Osteoblast (primary cell): ENCODE data around the gene ART3. TPM values are rescaled to one million over a fixed set of nuclear protein-coding genes. Genes with fewer than 3 reads are reported as not detected.

Source experiments
- DNase-seq: peaks from one replicate; pipeline ENCODE4 v3.0.0; 2011; ENCODE audit warnings: low spot score, mixed read lengths; ENCODE audit not compliant: insufficient read length; ENCODE audit errors: missing footprints
- H2AFZ ChIP-seq: 2 replicates; pipeline ENCODE4 v1.6.0; 2011; ENCODE audit warnings: mild to moderate bottlenecking, low read length
- H3K27ac ChIP-seq: 2 replicates; pipeline ENCODE4 v1.5.1; 2011; ENCODE audit warnings: mild to moderate bottlenecking, low read depth, low read length, moderate library complexity
- H3K27me3 ChIP-seq: 2 replicates; pipeline ENCODE4 v1.6.0; 2012; ENCODE audit warnings: mild to moderate bottlenecking, control low read depth, inconsistent platforms, low read length, moderate library complexity; ENCODE audit not compliant: insufficient read depth
- H3K36me3 ChIP-seq: 2 replicates; pipeline ENCODE4 v1.5.1; 2011; ENCODE audit warnings: mild to moderate bottlenecking, low read length, control low read depth, moderate library complexity; ENCODE audit not compliant: insufficient read depth
- H3K4me1 ChIP-seq: 2 replicates; pipeline ENCODE4 v1.5.1; 2011; ENCODE audit warnings: mild to moderate bottlenecking, low read length, control low read depth, moderate library complexity; ENCODE audit not compliant: insufficient read depth
- H3K4me2 ChIP-seq: 2 replicates; pipeline ENCODE4 v1.6.0; 2011; ENCODE audit warnings: mild to moderate bottlenecking, low read length; ENCODE audit not compliant: insufficient read depth
- H3K4me3 ChIP-seq: fragments of 200-600 bp; sonication (generic); 3 replicates; pipeline ENCODE4 v1.5.1; 2012; ENCODE audit warnings: mild to moderate bottlenecking, low read length, inconsistent platforms; ENCODE audit not compliant: insufficient read depth
- H3K79me2 ChIP-seq: 2 replicates; pipeline ENCODE4 v1.6.0; 2012; ENCODE audit warnings: mild to moderate bottlenecking, low read length, control low read depth, inconsistent platforms; ENCODE audit not compliant: insufficient read depth
- H3K9me3 ChIP-seq: 2 replicates; pipeline ENCODE4 v1.5.1; 2011; ENCODE audit warnings: low read depth, low read length, control low read depth
- H4K20me1 ChIP-seq: 2 replicates; pipeline ENCODE4 v1.6.0; 2012; ENCODE audit warnings: mild to moderate bottlenecking, low read length, control low read depth; ENCODE audit not compliant: insufficient read depth
- CTCF ChIP-seq: IDR thresholded peaks from 2 replicates; pipeline ENCODE4 v1.5.1; 2011; ENCODE audit warnings: mild to moderate bottlenecking, low read depth, low read length, moderate library complexity; ENCODE audit errors: extremely low read depth
- total RNA-seq: library from RNA; depleted of rRNA; stranded (reverse); fragments of >200 nt; gene quantifications from 2 replicates; pipeline ENCODE4 v1.2.3, GENCODE V29; 2012

Gene ART3
- total RNA-seq, 1 donor = under 0.01 TPM

- no peaks in the 10 kb centered on the region for H3K9me3 ChIP-seq
- no peak overlapping the region for H3K4me3 ChIP-seq
- H3K4me1 ChIP-seq = no peaks in the 10 kb centered on the region
- H4K20me1 ChIP-seq = no peaks in the 10 kb centered on the region
- no peak overlapping the region for H3K27ac ChIP-seq
- no peak overlapping the region for H2AFZ ChIP-seq
- H3K79me2 ChIP-seq = peaks cover 5% of the 10 kb centered on the region
- H3K4me2 ChIP-seq = no peak overlapping the region
- H3K36me3 ChIP-seq = peaks cover 27% of the 10 kb centered on the region
- TF ChIP-seq CTCF = no peak
- no peaks in the 10 kb centered on the region for H3K27me3 ChIP-seq
- DNase-seq = no peak
Measured at GRCh38 chr4:76125816-76126215, 51.3 kb downstream of the ART3 start.

DNA sequence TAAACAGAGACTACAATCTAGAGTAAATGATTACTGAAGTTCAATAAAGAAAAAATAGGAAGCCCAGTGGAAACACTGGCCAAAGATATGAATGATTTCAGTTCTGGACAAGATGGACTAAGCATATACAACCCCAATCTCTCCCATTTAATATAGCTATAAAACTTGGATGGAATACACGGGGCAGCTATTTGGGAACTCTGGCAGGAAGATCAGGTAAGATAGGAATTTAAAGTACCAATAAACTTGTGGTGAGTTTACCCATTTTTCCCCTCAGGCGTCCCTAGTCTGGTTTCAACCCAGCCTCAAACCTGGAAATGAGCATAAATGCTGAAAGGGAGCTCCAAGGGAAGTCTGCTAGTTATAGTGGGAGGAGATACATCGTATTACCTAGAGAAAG lies 53.2 kb downstream of the ART3 start:
- Histone ChIP-seq H3K4me3 (no peak overlapping the region), H3K27ac (no peak overlapping the region), H3K4me2 (no peak overlapping the region), H3K27me3 (no peaks in the 10 kb centered on the region), H2AFZ (no peak overlapping the region), H3K4me1 (no peaks in the 10 kb centered on the region), H3K79me2 (peaks cover 5% of the 10 kb centered on the region), H4K20me1 (no peaks in the 10 kb centered on the region), H3K36me3 (peaks cover 30% of the 10 kb centered on the region), H3K9me3 (no peaks in the 10 kb centered on the region)
- no peak for TF ChIP-seq CTCF
- DNase-seq = no peak

GRCh38 chr4:76141241-76141640 lies 66.7 kb downstream of the ART3 start:
- Histone ChIP-seq H3K4me2 (no peak overlapping the region), H3K36me3 (peaks cover 28% of the 10 kb centered on the region), H3K4me1 (peaks cover 3% of the 10 kb centered on the region), H3K79me2 (peaks cover 70% of the 10 kb centered on the region), H4K20me1 (no peaks in the 10 kb centered on the region), H3K4me3 (no peak overlapping the region), H3K27ac (no peak overlapping the region), H3K9me3 (no peaks in the 10 kb centered on the region), H3K27me3 (no peaks in the 10 kb centered on the region), H2AFZ (no peak overlapping the region)
- no peak for DNase-seq
- no peak for TF ChIP-seq CTCF

GRCh38 chr4:76144546-76144945 lies 70.0 kb downstream of the ART3 start:
- no peak for TF ChIP-seq CTCF
- Histone ChIP-seq H3K79me2 (peaks cover 81% of the 10 kb centered on the region), H4K20me1 (peaks cover 7% of the 10 kb centered on the region), H3K4me3 (no peak overlapping the region), H3K27me3 (no peaks in the 10 kb centered on the region), H2AFZ (no peak overlapping the region), H3K9me3 (no peaks in the 10 kb centered on the region), H3K4me1 (peaks cover 25% of the 10 kb centered on the region), H3K4me2 (no peak overlapping the region), H3K36me3 (peaks cover 20% of the 10 kb centered on the region), H3K27ac (no peak overlapping the region)
- no peak for DNase-seq
